Measurements from ENCODE around the gene KCNH6. TPM values are rescaled to one million over a fixed set of nuclear protein-coding genes. Genes with fewer than 3 reads are reported as not detected.

The KCNH6 gene
- total RNA-seq, 2 experiments from 2014 or later = not detected

GRCh38 chr17:63595132-63595531, 72.0 kb downstream of the KCNH6 start:
- peaks cover 9% of the 10 kb centered on the region for H3K36me3 Mint-ChIP-seq (ENCODE audit: low read depth)
- no peak overlapping the region for H3K4me3 Mint-ChIP-seq
- no peak for DNase-seq
- H3K27me3 Mint-ChIP-seq (ENCODE audit: low read depth) = no peaks in the 10 kb centered on the region
- peaks cover 13% of the 10 kb centered on the region for H3K4me1 Mint-ChIP-seq (ENCODE audit: low read depth)
- intact Hi-C loops (cut with micrococcal nuclease) = no loop called here
- no peak overlapping the region for H3K27ac Mint-ChIP-seq
- CTCF ChIA-PET = no interaction called here
- no peaks in the 10 kb centered on the region for H3K9me3 Mint-ChIP-seq

Other genes starting within 250 kb of the KCNH6 start
- gene CYB561, start 77.1 kb upstream of the KCNH6 start, total RNA-seq = 1 to 10 TPM; 2.3 to 2.6 TPM
- gene ACE, start 46.3 kb upstream of the KCNH6 start, total RNA-seq = under 1 TPM; 0.12 to 0.50 TPM
- 100 to 1,000 TPM; 102 to 103 TPM for gene DCAF7, start 27.1 kb downstream of the KCNH6 start, total RNA-seq
- gene TACO1, start 77.5 kb downstream of the KCNH6 start, total RNA-seq = 10 to 100 TPM; 27.6 to 28.9 TPM
- 10 to 100 TPM; 28.8 to 29.6 TPM for gene MAP3K3, start 99.1 kb downstream of the KCNH6 start, total RNA-seq
- 100 to 1,000 TPM; 121 TPM for gene LIMD2, start 176.8 kb downstream of the KCNH6 start, total RNA-seq
- gene STRADA, start 218.4 kb downstream of the KCNH6 start, total RNA-seq = 10 to 100 TPM; 73.2 to 76.3 TPM